Measurements from ENCODE around the gene S100A11.

- TF ChIP-seq EZH2 (IDR thresholded peaks at IDR 0.05; ENCODE audit: borderline replicate concordance, low read length) = no peak
- TF ChIP-seq CTCF (conservative IDR thresholded peaks at IDR 0.05 in 1 of 2, IDR thresholded peaks at IDR 0.05 in 1 of 2; ENCODE audit: extremely low read depth in 1 of 2, insufficient read depth in 1 of 2, low read depth in 1 of 2, low read length in 2 of 2) = no peak
These were observed 2.7 kb upstream of the S100A11 start for GRCh38 chr1:152039461-152039860.

All from mammary epithelial cell (primary cell).